ENCODE results near the gene GAD2.
"Not testable (repeated sequence)": the region's sequence is repeated elsewhere in the genome, so short reads cannot be mapped to it uniquely, and the experiment has no call there.

GAD2 gene

GRCh38 chr10:26335574-26336093 lies 119.1 kb downstream of the GAD2 start:
- TF ChIP-seq CTCF (IDR thresholded peaks at IDR 0.05; ENCODE audit: low read depth, low read length, missing control alignments) = no peak
- no peak for DNase-seq (ENCODE audit: extremely low read depth, low read depth)
- no peak overlapping the region for H3K4me3 ChIP-seq (replicated peaks; ENCODE audit: low read depth, low read length)

GRCh38 chr10:26336979-26337378 lies 120.4 kb downstream of the GAD2 start:
- no peak for DNase-seq (ENCODE audit: extremely low read depth, low read depth)
- no peak for TF ChIP-seq CTCF (IDR thresholded peaks at IDR 0.05; ENCODE audit: low read depth, low read length, missing control alignments)
- H3K4me3 ChIP-seq (replicated peaks; ENCODE audit: low read depth, low read length) = no peak overlapping the region

DNA sequence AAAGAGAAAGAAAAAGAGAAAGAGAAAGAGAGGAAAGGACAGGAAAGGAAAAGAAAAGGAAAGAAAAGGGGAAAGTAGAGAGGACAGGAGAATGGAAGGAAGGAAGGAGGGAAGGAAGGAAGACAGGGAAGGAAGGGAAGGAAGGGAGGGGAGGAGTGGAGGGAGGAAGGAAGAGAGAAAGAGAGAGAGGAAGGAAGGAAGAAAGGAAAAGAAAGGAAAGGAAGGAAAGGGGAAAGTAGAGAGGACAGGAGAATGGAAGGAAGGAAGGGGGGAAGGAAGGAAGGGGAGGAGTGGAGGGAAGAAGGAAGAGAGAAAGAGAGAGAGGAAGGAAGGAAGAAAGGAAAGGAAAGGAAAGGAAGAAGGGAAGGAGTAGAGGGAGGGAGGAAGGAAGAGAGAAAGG lies 125.1 kb downstream of the GAD2 start:
- no peak for DNase-seq (ENCODE audit: extremely low read depth, low read depth)
- no peak overlapping the region for H3K4me3 ChIP-seq (replicated peaks; ENCODE audit: low read depth, low read length)
- no peak for TF ChIP-seq CTCF (IDR thresholded peaks at IDR 0.05; ENCODE audit: low read depth, low read length, missing control alignments)

DNA sequence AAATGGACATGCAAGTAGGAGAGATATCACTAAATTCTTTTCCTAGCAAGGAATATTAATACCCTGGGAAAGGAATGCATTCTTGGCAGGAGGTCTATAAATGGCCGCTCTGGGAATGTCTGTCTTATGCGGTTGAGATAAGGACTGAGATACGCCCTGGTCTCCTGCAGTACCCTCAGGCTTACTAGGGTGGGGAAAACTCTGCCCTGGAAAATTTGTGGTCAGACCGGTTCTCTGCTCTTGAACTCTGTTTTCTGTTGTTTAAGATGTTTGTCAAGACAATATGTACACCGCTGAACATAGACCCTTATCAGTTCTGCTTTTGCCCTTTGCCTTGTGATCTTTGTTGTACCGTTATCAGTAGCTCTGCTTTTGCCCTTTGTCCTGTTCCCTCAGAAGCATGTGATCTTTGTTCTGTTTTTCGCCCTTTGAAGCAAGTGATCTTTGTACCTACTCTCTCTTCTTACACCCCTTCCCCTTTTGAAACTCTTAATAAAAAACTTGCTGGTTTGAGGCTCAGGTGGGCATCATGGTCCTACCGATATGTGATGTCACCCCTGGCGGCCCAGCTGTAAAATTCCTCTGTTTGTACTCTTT lies 132.3 kb downstream of the GAD2 start:
- H3K4me3 ChIP-seq (replicated peaks; ENCODE audit: low read depth, low read length); DNase-seq (ENCODE audit: extremely low read depth, low read depth): not testable (repeated sequence)

Measured in HFF-Myc (cell line).